ENCODE results near the gene MYOM1.

MYOM1 gene

GRCh38 chr18:3150274-3150673 lies 69.5 kb downstream of the MYOM1 start:
- no peak for DNase-seq (ENCODE audit: low spot score)

GRCh38 chr18:3148930-3149535 lies 70.7 kb downstream of the MYOM1 start:
- DNase-seq (ENCODE audit: low spot score), result no peak

- DNase-seq (ENCODE audit: low spot score), result no peak
Measured at GRCh38 chr18:3147935-3148554, 71.7 kb downstream of the MYOM1 start.

- DNase-seq (ENCODE audit: low spot score), result no peak
Measured at GRCh38 chr18:3140986-3141639, 78.7 kb downstream of the MYOM1 start.

- no peak for DNase-seq (ENCODE audit: low spot score)
Measured at GRCh38 chr18:3140342-3140741, 79.4 kb downstream of the MYOM1 start.

- DNase-seq (ENCODE audit: low spot score), result no peak
Measured at GRCh38 chr18:3139406-3139805, 80.4 kb downstream of the MYOM1 start.

GRCh38 chr18:3138274-3138975 lies 81.3 kb downstream of the MYOM1 start:
- no peak for DNase-seq (ENCODE audit: low spot score)

- DNase-seq (ENCODE audit: low spot score), result no peak
Measured at GRCh38 chr18:3135536-3135935, 84.2 kb downstream of the MYOM1 start.

GRCh38 chr18:3132700-3133099 lies 87.1 kb downstream of the MYOM1 start:
- DNase-seq (ENCODE audit: low spot score), result no peak

GRCh38 chr18:3130344-3130743 lies 89.4 kb downstream of the MYOM1 start:
- DNase-seq (ENCODE audit: low spot score), result no peak

- peak; percentile 84 for DNase-seq (ENCODE audit: low spot score)
Measured at GRCh38 chr18:3129053-3129864, 90.5 kb downstream of the MYOM1 start.

GRCh38 chr18:3126457-3127097 lies 93.2 kb downstream of the MYOM1 start:
- no peak for DNase-seq (ENCODE audit: low spot score)

GRCh38 chr18:3124822-3125221 lies 94.9 kb downstream of the MYOM1 start:
- DNase-seq (ENCODE audit: low spot score), result no peak

- DNase-seq (ENCODE audit: low spot score), result no peak
Measured at GRCh38 chr18:3122851-3123250, 96.9 kb downstream of the MYOM1 start.

- DNase-seq (ENCODE audit: low spot score), result no peak
Measured at GRCh38 chr18:3121259-3121658, 98.5 kb downstream of the MYOM1 start.

GRCh38 chr18:3120356-3120755 lies 99.4 kb downstream of the MYOM1 start:
- no peak for DNase-seq (ENCODE audit: low spot score)

GRCh38 chr18:3119401-3120341 lies 100.1 kb downstream of the MYOM1 start:
- no peak for DNase-seq (ENCODE audit: low spot score)

- no peak for DNase-seq (ENCODE audit: low spot score)
Measured at GRCh38 chr18:3118195-3119010, 101.4 kb downstream of the MYOM1 start.

- DNase-seq (ENCODE audit: low spot score), result no peak
Measured at GRCh38 chr18:3117493-3118192, 102.1 kb downstream of the MYOM1 start.
